Esophagus squamous epithelium (tissue), 5 donors: ENCODE results near the gene RSL1D1. TPM values are rescaled to one million over a fixed set of nuclear protein-coding genes. Genes with fewer than 3 reads are reported as not detected.

Source experiments
- DNase-seq: peaks from one replicate; lab custom pipeline; 2025; lab: John Stamatoyannopoulos, UW
- H3K27ac ChIP-seq, 4 donors: fragments of 200-600 bp; sonication (generic); one replicate each; pipeline ENCODE4 v1.5.1; 2016 to 2019; ENCODE audit warnings: mild to moderate bottlenecking in 1 of 4
- H3K27me3 ChIP-seq, 4 donors: fragments of 200-600 bp; sonication (generic); 1 replicate in 3 of 4; 2 replicates in 1 of 4; pipeline versions ENCODE4 v1.5.1 to v1.6.0; 2017 to 2021; ENCODE audit warnings: antibody characterized with exemption in 1 of 4
- H3K36me3 ChIP-seq, 3 donors: fragments of 200-600 bp; sonication (generic); one replicate each; pipeline ENCODE4 v1.5.1; 2016 to 2019
- H3K4me1 ChIP-seq, 3 donors: fragments of 200-600 bp; sonication (generic); one replicate each; pipeline ENCODE4 v1.5.1; 2017 to 2019
- H3K4me3 ChIP-seq, 4 donors: fragments of 200-600 bp; sonication (generic); 1 replicate in 3 of 4; 2 replicates in 1 of 4; pipeline ENCODE4 v1.5.1; 2016 to 2019; ENCODE audit warnings: mild to moderate bottlenecking in 2 of 4, moderate library complexity in 1 of 4
- H3K9me3 ChIP-seq, 3 donors: fragments of 200-600 bp; sonication (generic); one replicate each; pipeline ENCODE4 v1.5.1; 2016 to 2019
- CTCF ChIP-seq, 6 experiments: fragments of 450-650 bp in 4 of 6; fragments of 200-600 bp in 2 of 6; sonication (generic) in 2 of 6; IDR thresholded peaks; one replicate each; pipeline ENCODE4 v1.5.1; 2016 to 2019; ENCODE audit warnings: antibody characterized with exemption in 6 of 6, mild to moderate bottlenecking in 4 of 6, moderate library complexity in 4 of 6
- POLR2A ChIP-seq, 4 donors: fragments of 450-650 bp; IDR thresholded peaks; one replicate each; pipeline ENCODE4 v1.6.1; 2017; ENCODE audit warnings: antibody characterized with exemption in 4 of 4, mild to moderate bottlenecking in 4 of 4, moderate library complexity in 3 of 4
- WGBS, 2 donors: methylation state at CpG; one replicate each; pipeline ENCODE4 v1.1.5; 2018; 5-methylcytosine and 5-hydroxymethylcytosine counted together
- intact Hi-C: fragments of 100-400 bp; cut with DNase I; formaldehyde crosslinking; loops from one replicate; pipeline ENCODE4 v1.15.0; 2022
- total RNA-seq, 4 donors: library from RNA; depleted of rRNA; stranded (reverse); fragments of >200 nt; gene quantifications; one replicate each; pipeline ENCODE4 v1.1.0, GENCODE V29; 2016
- donor health status: DM: yes; HTN: yes; CAD: no.

The RSL1D1 gene
- total RNA-seq, 4 donors from 2014 or later: 85.4 to 187 (median 145) TPM

GRCh38 chr16:11892761-11893160, 41.4 kb upstream of the RSL1D1 start:
- WGBS, 2 donors: 59 to 82% methylated on average over 4 of the region's 4 CpGs
- intact Hi-C loops: no loop called here
- no peaks in the 10 kb centered on the region for H3K27me3 ChIP-seq
- H3K36me3 ChIP-seq: peaks cover 11 to 98% (median 13%) of the 10 kb centered on the region in 3 donors
- no peak overlapping the region for H3K4me3 ChIP-seq
- TF ChIP-seq CTCF (IDR thresholded peaks at IDR 0.05): no peak
- no peak for TF ChIP-seq POLR2A (IDR thresholded peaks at IDR 0.05)
- no peaks in the 10 kb centered on the region for H3K9me3 ChIP-seq
- DNase-seq: no peak
- no peak overlapping the region for H3K27ac ChIP-seq
- peaks cover 0 to 14% (median 0%) of the 10 kb centered on the region in 3 donors for H3K4me1 ChIP-seq

DNA sequence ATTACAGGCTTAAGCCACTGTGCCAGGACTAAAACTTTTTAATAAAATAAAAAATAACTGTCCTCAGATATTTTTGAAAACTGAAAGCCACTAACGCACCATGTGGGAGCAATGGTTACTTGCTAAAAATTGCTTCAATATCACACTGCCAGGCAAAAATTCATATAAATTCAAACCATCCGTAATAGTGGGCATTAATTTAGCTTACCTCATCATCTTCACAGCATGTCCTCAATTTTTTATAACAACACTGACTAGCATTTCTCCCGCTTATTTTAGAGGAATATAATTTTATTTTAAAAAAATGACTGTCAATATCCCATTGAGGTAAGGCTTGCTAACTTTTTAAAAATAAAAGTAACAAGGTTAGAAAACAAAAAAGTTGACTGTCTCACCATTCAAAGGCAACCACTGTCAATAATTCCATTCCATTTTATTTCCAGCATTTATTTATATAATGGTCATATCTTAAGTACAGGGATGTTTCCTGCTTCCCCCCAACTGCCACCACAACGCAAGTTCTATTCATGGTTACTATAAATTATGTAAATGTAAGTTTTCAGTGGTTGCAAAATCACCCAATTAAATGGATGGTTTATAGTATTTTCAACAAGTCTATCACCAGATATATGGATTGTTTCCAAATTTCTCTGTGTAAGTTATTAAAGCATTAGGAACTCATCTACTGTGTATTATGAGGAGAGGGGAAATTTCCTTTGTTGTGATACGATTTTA, 39.1 kb upstream of the RSL1D1 start:
- no peak overlapping the region for H3K27ac ChIP-seq
- WGBS, 2 donors: 87 to 93% methylated on average over 5 of the region's 5 CpGs
- peaks cover 13 to 100% (median 23%) of the 10 kb centered on the region in 3 donors for H3K36me3 ChIP-seq
- no peaks in the 10 kb centered on the region for H3K4me1 ChIP-seq
- H3K4me3 ChIP-seq: no peak overlapping the region
- TF ChIP-seq CTCF (IDR thresholded peaks at IDR 0.05) (no peak), POLR2A (IDR thresholded peaks at IDR 0.05) (no peak)
- no peak for DNase-seq
- no peaks in the 10 kb centered on the region for H3K9me3 ChIP-seq
- intact Hi-C loops: no loop called here
- H3K27me3 ChIP-seq: no peaks in the 10 kb centered on the region

DNA sequence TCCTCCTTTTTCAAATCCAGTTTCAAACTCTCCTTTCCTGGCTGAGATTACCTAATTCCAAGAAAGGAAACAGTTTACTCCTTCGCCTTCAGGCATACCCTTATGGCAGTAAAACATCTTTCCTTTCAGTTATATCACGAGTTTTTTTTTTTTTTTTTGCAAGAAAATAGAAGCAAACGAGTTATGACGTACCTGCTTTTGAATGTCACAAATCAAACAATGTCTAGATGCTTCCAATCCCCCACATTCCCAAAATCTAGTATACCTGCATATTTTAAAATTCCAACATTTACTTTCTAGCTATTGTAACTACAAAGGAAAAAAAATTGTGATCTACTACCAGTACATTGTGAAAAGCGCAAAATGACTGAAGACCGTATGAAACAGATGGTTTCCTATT, 35.5 kb upstream of the RSL1D1 start:
- WGBS, 2 donors: 75 to 76% methylated on average over 6 of the region's 6 CpGs
- no peak for TF ChIP-seq POLR2A (IDR thresholded peaks at IDR 0.05)
- TF ChIP-seq CTCF (IDR thresholded peaks at IDR 0.05): no peak
- no peaks in the 10 kb centered on the region for H3K9me3 ChIP-seq
- H3K4me1 ChIP-seq: no peaks in the 10 kb centered on the region
- no peak overlapping the region for H3K4me3 ChIP-seq
- no peak for DNase-seq
- no peak overlapping the region for H3K27ac ChIP-seq
- no peaks in the 10 kb centered on the region for H3K27me3 ChIP-seq
- intact Hi-C loops: no loop called here
- peaks cover 17 to 100% (median 46%) of the 10 kb centered on the region in 3 donors for H3K36me3 ChIP-seq

- Histone ChIP-seq H3K27me3 (no peaks in the 10 kb centered on the region), H3K36me3 (peaks cover 21 to 100% (median 57%) of the 10 kb centered on the region in 3 donors), H3K9me3 (no peaks in the 10 kb centered on the region), H3K27ac (no peak overlapping the region), H3K4me3 (no peak overlapping the region), H3K4me1 (peaks cover 0 to 5% (median 0%) of the 10 kb centered on the region in 3 donors)
- 91 to 97% methylated on average over 5 of the region's 5 CpGs for WGBS, 2 donors
- intact Hi-C loops: no loop called here
- no peak for DNase-seq
- no peak for TF ChIP-seq POLR2A (IDR thresholded peaks at IDR 0.05)
- no peak for TF ChIP-seq CTCF (IDR thresholded peaks at IDR 0.05)
Measured at GRCh38 chr16:11884035-11884434, 32.7 kb upstream of the RSL1D1 start.

DNA sequence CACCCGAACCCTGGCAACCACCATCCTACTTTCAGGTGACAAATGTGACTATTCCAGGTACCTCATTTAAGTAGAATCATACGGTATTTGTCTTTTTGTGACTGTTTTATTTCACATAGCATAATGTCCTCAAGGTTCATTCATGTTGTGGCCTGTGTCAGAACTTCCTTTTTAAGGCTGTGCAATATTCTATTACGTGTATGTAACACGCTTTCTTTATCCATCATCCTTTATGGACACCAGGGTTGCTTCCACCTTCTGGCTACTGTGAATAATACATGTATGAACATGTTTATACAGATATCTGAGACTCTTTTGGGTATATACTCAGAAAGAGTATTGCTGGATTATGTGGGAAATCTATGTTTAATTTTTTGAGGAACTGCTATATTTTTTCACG, 28.7 kb upstream of the RSL1D1 start:
- Histone ChIP-seq H3K36me3 (peaks cover 12 to 100% (median 41%) of the 10 kb centered on the region in 3 donors), H3K27me3 (no peaks in the 10 kb centered on the region), H3K4me3 (no peak overlapping the region), H3K4me1 (peaks cover 0 to 5% (median 0%) of the 10 kb centered on the region in 3 donors), H3K9me3 (no peaks in the 10 kb centered on the region), H3K27ac (no peak overlapping the region)
- TF ChIP-seq CTCF (IDR thresholded peaks at IDR 0.05) (no peak), POLR2A (IDR thresholded peaks at IDR 0.05) (no peak)
- WGBS, 2 donors: 49 to 65% methylated on average over 5 of the region's 5 CpGs
- intact Hi-C loops: no loop called here
- no peak for DNase-seq
